NCI-H1105 treated with DMSO at 0.1 percent for 48 hours (cell line): ENCODE measurements around the gene ITPR1.

ENCODE experiments used
- DNase-seq: peaks from one replicate; lab custom pipeline; 2025; lab: John Stamatoyannopoulos, UW

Gene ITPR1

DNA sequence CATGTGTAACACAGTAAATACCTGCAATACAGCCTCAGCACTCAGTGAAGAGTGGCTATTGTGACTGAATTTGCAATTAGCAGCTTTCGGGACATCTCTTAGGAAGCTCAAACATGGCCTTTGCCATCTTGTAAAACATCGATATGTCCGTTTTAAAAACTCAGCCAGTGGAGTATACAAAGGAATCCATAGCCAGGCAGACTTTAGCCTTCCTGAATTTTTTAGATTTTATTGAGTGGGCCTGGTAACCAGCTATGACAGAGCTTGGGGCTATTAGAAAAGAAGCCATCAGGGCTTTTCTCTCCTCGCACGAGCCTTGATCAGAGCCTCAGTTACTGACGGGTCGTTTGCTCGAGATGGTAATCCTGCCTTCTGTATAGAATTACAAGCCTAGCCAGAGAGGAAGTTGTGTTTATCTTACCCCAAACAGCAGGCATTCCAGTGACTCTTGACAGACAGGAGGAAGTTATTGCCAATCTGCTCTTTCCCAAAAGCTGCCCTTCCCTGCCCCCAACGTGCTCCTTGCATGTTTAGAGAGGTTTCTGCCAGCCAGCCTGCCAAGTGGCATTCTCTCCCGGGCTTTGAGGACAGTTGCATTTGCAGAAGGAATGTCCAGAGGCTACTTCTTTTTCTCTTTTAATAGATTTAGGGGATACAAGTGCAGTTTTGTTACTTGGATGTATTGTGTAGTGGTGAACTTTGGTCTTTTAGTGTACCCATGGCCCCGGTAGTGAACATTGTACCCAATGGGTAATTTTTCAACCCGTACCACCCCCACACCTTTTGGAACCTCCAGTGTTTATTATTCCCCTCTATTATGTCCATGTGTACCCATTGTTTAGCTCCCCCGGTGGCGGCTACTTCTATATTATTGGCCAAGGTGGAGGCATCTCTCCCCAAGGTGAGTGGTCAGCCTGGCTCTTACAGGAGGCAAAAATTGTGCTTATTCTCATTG, 40.6 kb downstream of the ITPR1 start:
- no peak for DNase-seq

- no peak for DNase-seq
These were observed 41.8 kb downstream of the ITPR1 start for GRCh38 chr3:4534906-4535305.

DNA sequence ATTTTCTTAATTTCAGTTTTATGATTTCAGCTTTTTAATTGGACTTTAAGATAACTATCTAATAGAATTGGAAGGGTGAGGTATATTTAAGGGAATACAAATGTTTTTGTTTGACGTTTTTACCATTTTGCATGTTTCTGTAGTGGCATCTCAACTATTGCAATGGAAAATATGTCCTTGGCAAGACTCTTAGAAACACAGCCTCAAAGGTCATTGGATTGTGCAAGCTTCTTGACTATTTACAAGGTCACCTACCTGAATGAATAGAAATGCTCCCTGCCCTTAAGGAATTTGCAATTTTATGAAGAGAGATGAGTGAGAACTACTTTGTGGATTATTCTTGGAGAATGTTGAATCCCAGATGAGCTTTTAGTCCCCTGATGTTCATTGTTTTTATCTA, 43.1 kb downstream of the ITPR1 start:
- DNase-seq, result no peak

- no peak for DNase-seq
These were observed 47.1 kb downstream of the ITPR1 start for GRCh38 chr3:4540267-4540666.

DNA sequence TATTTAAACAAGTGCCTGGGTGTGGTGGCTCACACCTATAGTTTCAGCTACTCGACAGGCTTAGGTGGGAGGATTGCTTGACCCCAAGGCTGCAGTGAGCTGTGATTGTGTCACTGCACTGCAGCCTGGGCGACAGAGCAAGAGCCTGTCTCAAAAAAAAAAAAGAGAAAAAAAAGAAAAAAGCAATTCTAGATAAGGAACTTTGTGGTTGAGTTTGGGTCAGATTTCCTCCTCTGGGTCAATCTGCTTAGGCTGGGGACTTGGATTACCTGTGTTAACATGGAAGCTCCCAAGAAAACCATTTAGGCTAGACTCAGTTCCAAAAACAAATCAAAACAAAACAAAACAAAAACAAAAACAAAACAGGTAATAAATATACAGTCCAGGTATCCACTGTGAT, 50.0 kb downstream of the ITPR1 start:
- no peak for DNase-seq

- no peak for DNase-seq
These were observed 53.4 kb downstream of the ITPR1 start for GRCh38 chr3:4546346-4547178.

GRCh38 chr3:4547799-4548198, 54.7 kb downstream of the ITPR1 start:
- DNase-seq, result no peak

GRCh38 chr3:4548356-4548755, 55.2 kb downstream of the ITPR1 start:
- no peak for DNase-seq

DNA sequence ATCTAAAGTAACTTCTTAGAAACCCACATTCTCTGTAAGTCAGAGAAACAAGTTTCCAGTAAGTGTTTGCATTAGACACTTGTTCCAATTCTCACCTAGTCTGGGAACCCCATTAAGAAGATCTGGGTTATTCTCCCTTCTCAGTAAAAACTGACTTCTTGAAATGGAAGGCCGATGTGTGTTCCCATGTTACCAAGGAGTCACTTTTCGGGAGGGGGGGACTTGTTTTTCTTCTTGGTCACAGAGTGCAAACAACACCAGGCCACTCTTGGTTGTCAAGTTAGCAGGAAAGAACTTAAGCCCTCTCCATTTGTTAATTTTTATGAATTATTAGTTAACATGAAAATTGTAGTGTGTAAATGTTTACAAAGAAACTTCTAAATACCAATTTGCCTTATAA, 55.6 kb downstream of the ITPR1 start:
- no peak for DNase-seq

DNA sequence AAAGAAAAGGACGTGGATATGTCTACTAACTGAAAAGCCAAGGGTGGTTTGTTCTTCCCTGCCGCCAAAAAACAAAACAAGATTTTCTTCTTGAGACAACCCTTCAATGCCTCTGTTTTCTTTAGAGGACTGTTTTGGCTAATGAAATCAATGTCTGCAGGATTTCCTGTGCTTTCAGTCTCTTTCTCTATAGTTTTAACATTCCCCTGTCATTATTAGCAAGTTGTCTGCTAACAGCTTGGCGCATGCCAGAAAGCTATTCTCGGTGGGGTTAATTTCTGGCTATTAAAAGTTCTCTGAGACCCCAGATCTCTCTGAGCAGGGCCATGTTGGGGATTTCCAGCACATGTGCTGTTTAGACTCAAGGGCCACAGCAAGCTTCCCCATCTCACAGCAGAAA, 56.7 kb downstream of the ITPR1 start:
- DNase-seq, result no peak

DNA sequence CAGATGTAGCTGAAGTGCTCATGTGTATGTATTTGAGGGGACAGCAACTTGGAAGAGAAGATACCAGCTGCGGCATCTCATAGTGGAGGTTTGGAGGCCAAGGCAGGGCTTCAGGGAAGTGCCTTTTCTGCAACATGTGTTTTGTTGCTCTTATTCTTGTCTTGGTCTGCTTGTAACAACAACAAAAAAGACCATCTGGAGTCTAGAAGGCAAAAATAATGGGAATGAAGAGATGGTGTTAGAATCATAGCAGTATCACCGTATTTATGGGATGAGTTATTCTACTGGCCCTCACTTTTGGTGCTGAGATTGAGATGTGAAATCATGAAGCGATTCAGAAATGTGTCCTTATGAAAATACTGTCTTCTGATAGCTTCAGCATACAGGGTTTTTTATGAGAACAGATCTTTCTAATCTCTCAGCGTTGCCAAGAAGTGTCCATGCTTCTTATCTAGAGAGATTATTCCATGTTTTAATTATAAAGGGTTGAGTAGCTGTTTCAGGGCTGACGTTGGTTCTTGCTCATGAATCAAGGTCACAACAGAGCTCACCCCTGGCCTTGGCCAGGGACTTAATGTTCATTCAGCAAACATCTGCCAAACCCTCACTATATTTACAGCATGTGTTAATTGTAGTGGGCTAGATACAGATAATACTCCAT, 58.0 kb downstream of the ITPR1 start:
- DNase-seq, result no peak

- no peak for DNase-seq
These were observed 58.8 kb downstream of the ITPR1 start for GRCh38 chr3:4551794-4552442.

DNA sequence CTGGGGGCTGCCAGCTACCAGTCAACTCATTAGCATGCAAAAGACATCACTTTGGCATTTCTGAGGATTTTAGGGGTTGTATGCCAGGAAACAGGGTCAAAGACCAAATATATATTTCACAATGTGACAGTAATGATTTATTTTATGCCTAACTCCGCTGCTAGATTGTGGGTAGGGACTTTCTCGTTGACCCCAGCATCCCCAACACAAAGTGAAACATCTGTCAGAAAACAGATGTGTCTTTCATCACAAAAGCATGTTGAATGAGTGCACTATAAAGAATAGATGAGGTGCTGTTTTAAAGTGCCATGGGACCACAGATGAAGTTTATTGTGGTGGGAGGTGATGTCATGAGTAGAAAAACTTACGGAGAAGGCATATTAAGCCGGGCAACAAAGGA, 59.7 kb downstream of the ITPR1 start:
- no peak for DNase-seq

- DNase-seq, result no peak
These were observed 68.5 kb downstream of the ITPR1 start for GRCh38 chr3:4561661-4562060.

- DNase-seq, result no peak
These were observed 69.4 kb downstream of the ITPR1 start for GRCh38 chr3:4562595-4562994.

GRCh38 chr3:4564270-4564669, 71.1 kb downstream of the ITPR1 start:
- DNase-seq, result no peak

GRCh38 chr3:4564928-4565586, 71.9 kb downstream of the ITPR1 start:
- DNase-seq, result no peak

DNA sequence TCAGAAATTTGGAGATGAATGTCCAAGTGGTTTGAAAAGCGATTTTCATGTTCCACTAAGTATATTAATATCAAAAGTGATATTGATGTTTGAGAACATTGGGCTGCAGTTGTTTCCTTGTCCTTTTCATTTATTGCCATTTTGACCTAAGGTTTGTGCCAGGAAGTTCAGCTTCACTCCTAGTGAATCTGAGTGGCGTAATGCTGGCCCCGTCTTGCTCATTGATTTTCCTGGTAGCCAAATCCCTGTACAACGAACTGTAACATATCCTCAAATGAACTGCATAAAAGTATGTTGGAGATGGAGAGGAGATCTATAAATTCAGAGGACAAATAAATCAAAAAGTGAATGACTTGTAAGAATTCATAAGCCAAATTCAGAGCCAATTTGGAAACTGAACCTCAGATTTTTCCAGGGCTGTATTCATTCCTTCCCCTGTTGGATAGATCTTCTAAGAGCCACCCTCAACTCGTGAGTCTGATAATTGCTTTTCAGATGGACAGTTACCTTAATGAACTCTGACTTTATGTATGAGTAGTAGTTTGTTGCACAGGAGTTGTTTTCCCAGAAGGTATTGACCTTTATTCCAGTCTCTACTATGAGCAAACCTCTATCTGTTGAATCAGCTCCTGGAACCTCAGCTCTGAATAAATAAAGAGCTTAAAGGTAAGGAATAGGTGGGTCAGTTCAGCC, 72.8 kb downstream of the ITPR1 start:
- no peak for DNase-seq

GRCh38 chr3:4568841-4569240, 75.7 kb downstream of the ITPR1 start:
- no peak for DNase-seq

- DNase-seq, result no peak
These were observed 77.9 kb downstream of the ITPR1 start for GRCh38 chr3:4570840-4571621.
